ENCODE measurements around the gene CDKN2AIPNL. TPM values are rescaled to one million over a fixed set of nuclear protein-coding genes. Genes with fewer than 3 reads are reported as not detected.

The CDKN2AIPNL gene
- total RNA-seq, 1 donor from 2014 or later = 6.0 TPM

DNA sequence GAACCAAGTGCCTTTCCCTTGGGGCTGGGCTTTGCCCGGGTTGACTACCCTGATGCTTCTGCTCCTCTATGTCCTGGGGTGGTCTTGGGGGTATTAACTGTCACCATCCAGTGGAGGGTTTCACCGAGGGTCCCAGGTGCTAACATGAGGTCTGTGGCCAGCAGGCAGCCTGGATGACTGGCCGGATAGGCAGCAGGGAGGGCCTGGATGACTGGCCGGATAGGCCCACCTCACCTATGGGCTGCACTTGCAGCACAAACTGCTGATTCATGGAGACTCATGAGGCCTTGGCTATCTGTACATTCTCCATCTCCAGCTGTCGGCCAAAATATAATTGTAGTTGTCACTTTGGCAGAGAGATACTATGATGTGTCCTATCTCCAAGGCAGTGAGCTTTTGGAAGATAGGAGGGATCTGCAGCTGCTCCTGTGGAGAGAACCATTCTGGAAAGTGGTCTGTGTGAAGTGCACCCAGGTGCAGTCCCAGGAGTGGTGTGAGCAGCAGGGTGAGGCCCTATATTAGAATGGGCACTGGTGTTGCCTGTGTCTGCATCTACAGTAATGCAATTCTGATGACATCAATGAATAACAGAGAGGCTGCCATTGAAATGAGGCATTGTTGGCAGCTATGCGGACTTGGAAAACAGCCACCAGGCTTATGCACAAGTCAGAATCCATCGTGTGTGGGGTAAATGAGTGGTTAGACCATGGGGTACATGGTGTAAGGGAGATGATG, 26.3 kb upstream of the CDKN2AIPNL start:
- no peak overlapping the region for H3K27ac ChIP-seq

GRCh38 chr5:134437340-134437846, 25.7 kb upstream of the CDKN2AIPNL start:
- Histone ChIP-seq H3K4me3 (no peak overlapping the region), H3K36me3 (no peaks in the 10 kb centered on the region), H3K9me3 (no peaks in the 10 kb centered on the region), H3K27me3 (no peaks in the 10 kb centered on the region), H3K4me1 (peaks cover 0 to 12% of the 10 kb centered on the region in 2 donors), H3K27ac (peak overlapping the region in 1 of 2 donors; percentile 19)
- no peak for DNase-seq (ENCODE audit: low spot score in 2 of 2)
- no peak for TF ChIP-seq CTCF (IDR thresholded peaks at IDR 0.05)
- intact Hi-C loops (cut with DNase I) = loop anchor here (5.0 kb wide), 1 partner anchor 65 kb away; no protein-coding TSS in a partner anchor

More for the DNA sequence above, 26.3 kb upstream of the CDKN2AIPNL start:
- Histone ChIP-seq H3K4me3 (no peak overlapping the region), H3K9me3 (no peaks in the 10 kb centered on the region), H3K36me3 (no peaks in the 10 kb centered on the region), H3K4me1 (peaks cover 0 to 12% of the 10 kb centered on the region in 2 donors), H3K27me3 (no peaks in the 10 kb centered on the region)
- DNase-seq (ENCODE audit: low spot score in 2 of 2) = no peak
- intact Hi-C loops (cut with DNase I) = loop anchor here (5.0 kb wide), 1 partner anchor 64 kb away; no protein-coding TSS in a partner anchor
- TF ChIP-seq CTCF (IDR thresholded peaks at IDR 0.05) = no peak

GRCh38 chr5:134436523-134437339, 25.1 kb upstream of the CDKN2AIPNL start:
- H3K9me3 ChIP-seq = no peaks in the 10 kb centered on the region
- H3K27me3 ChIP-seq = no peaks in the 10 kb centered on the region
- peaks cover 0 to 12% of the 10 kb centered on the region in 2 donors for H3K4me1 ChIP-seq
- no peak for TF ChIP-seq CTCF (IDR thresholded peaks at IDR 0.05)
- H3K27ac ChIP-seq = peak overlapping the region; percentile 17 to 19
- H3K36me3 ChIP-seq = no peaks in the 10 kb centered on the region
- H3K4me3 ChIP-seq = peak overlapping the region in 1 of 2 donors; percentile 31
- DNase-seq (ENCODE audit: low spot score in 2 of 2) = peak; percentile 27 to 77
- intact Hi-C loops (cut with DNase I) = loop anchor here (5.0 kb wide), 1 partner anchor 66 kb away; no protein-coding TSS in a partner anchor

- intact Hi-C loops (cut with DNase I) = loop anchor here (5.0 kb wide), 1 partner anchor 67 kb away; no protein-coding TSS in a partner anchor
- Histone ChIP-seq H3K4me1 (peaks cover 0 to 12% of the 10 kb centered on the region in 2 donors), H3K36me3 (no peaks in the 10 kb centered on the region), H3K9me3 (no peaks in the 10 kb centered on the region), H3K4me3 (no peak overlapping the region), H3K27me3 (no peaks in the 10 kb centered on the region), H3K27ac (no peak overlapping the region)
- no peak for DNase-seq (ENCODE audit: low spot score in 2 of 2)
- TF ChIP-seq CTCF (IDR thresholded peaks at IDR 0.05) = no peak
Observed at GRCh38 chr5:134435560-134435959, 23.9 kb upstream of the CDKN2AIPNL start.

DNA sequence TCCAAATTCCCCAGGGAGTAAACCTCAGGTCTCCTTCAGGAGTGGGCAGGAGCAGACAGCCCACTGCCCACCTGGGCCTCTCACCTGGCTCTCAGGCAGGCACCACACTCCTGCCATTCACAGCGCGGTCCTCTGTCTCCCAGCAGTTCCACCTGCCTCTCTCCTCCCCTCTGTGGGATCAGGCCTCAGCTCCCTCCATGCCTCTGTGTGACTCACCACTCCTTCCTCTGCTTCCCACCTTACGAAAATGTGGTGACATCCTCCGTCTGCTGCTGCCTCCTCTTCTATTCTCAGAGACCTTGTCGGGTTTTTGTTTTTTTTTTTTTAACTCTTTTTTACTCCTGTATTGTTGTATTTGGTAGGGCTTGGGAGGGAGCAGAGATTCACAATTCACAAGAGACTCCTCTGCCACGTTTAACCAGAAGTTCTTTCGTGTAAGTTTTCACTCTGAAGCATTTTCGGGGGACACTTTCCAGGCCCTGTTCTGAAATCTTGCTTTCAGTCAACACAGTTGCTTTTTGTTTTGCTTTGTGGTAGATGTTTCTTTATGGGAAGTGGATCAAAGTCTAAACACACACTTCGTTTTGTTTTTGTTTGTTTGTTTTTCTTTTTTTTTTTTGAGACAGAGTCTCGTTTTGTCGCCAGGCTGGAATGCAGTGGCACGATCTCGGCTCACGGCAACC, 21.1 kb upstream of the CDKN2AIPNL start:
- no peaks in the 10 kb centered on the region for H3K27me3 ChIP-seq
- TF ChIP-seq CTCF (IDR thresholded peaks at IDR 0.05) = no peak
- DNase-seq (ENCODE audit: low spot score in 2 of 2) = no peak
- no peaks in the 10 kb centered on the region for H3K9me3 ChIP-seq
- no peaks in the 10 kb centered on the region for H3K36me3 ChIP-seq
- no peak overlapping the region for H3K4me3 ChIP-seq
- intact Hi-C loops (cut with DNase I) = no loop called here
- H3K27ac ChIP-seq = no peak overlapping the region
- peaks cover 0 to 5% of the 10 kb centered on the region in 2 donors for H3K4me1 ChIP-seq

Data from ascending aorta (tissue), 2 donors.